GM18870 (cell line): Measurements from ENCODE around the gene FOXF1.

ENCODE experiments used
- ATAC-seq: cut with Tn5 transposase; IDR thresholded peaks from one replicate; pipeline ENCODE4 v1.9.1; 2021; ENCODE audit warnings: moderate library complexity; ENCODE audit not compliant: unreplicated experiment

The FOXF1 gene

DNA sequence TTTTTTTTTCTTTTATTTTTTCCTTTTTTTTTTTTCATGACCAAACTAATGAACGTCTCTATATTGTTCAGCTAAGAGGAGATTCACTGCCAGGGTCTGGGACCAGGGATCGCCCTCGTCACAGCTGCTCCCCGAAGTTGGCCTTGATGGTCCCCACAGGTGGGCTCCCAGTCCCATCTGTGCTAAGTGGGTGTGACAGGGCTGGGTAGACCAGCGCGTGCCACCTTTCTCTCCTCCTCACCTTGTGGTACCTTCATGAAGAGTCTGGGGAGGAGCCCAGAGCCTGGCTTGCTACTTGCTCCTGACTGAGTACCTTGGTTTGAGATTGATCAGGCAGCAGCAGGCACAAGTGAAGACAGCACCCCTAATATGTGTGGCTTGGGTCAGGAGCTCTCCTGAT is 6.5 kb upstream of the FOXF1 start:
- ATAC-seq = no peak

DNA sequence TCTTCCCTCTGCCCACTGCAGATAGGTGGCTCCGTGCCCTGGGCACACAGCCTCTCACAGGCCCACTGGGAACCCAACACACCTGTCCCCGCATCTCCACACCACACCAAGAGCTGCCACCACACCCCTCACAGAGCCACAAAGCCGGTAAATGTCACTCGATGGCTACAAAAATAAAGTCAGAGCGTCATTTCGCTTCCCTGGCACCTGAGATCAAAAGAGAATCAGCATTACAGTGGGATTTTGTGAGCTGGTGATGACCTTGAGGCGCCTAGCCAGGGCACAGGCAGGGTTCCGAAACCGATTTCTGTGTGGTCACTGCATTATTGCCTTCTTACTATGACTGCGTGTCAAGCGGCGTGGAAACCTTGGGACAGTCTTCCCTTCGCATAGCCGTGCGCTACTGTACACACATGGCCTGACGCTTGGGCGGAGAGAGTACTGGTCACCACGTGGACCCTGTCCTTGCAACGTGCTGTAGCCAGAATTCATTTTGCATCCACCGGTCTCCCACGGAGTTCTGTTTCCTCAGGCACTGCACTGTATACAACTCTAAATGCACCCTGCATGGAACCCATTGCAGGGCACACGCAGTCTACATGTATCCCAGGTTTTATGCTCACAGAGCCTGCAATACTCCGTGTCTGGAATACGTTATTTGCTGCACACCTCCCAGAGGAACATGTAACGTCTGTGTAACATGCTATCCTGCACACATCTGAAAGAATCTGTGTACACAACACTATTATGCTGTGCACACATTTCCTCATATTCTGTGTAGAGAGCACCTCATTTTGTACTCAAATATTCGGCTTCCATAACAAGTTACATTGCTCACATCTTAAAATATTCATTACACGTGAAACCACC is 5.8 kb upstream of the FOXF1 start:
- ATAC-seq = no peak

DNA sequence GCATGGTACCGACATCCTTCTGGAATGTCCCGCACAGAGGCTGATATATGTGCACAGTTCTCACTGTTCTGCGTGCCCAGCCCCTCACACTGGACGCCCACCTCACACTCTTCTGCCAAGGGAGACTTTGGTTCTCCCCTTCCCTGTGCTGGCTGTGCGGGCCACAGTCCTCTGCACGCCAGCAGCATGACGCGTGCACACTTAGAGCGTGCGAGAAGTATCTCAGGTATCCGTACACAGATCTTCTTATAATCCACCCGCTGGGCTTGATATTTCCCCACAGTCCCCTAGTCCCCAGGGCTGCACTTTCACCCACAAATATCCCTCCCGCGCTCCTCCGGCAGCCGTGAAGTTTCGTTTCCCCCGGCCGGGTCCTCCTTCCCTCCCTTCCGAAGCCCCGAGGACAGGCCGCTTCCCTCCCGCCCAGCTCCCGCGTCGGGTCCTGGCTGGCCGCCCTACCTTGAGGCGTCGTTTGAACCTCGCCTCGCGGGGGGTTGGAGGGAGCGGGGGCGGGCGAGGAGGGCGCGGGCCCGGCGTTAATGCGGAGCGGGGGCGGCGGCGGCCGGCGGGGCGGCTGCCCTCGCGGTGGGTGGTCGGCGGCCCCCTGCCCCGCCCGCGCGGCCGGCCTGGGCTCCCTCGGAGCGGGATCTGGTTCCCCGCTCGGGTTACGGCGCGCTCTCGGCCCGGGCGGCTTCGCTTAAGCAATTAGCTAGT is 5.0 kb upstream of the FOXF1 start:
- ATAC-seq = no peak

DNA sequence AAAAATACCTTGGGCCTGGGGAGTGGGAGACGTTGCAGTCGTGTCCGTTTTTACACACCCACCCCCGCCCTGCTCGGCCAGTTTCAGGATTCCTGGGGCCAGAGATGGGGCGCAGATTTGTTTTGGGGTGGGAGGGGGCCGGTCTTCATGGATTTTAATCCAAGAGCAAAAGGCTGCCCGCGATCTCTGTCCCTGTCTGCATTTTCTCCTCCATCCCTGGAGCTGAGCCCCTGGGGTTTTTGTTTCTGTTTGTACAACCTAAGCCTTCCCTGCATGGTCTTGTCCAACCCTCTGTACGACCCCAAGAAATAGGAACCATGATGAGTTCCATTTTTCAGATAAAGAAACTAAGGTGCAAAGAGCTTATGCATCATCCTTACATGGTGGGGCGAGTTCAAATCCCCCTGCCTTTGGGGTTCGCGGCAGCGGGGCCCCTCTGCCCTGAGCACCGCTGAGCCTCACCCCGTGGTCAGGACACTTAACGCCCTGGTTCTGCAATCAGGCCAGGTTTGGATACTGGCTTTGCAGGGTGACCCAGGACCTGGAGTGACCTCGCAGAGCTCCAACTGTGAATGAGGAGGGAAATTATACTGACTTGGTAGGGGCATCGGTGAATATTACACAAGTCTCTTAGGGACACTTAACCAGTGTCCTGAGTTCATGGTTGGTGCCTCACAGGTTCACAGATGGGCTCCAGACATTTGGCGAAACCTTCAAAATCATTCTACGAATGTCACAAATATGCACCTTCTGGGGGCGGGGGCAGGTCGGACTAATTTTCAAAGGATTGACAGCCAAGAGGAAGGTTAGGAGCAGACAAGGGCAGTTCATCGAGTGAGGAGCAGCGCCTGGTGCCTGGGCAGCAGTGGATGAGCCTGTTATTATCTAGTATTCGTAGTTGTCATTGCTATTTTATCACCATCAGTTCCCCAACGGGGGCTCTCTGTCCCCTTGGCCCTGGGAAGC is 4.1 kb upstream of the FOXF1 start:
- no peak for ATAC-seq

DNA sequence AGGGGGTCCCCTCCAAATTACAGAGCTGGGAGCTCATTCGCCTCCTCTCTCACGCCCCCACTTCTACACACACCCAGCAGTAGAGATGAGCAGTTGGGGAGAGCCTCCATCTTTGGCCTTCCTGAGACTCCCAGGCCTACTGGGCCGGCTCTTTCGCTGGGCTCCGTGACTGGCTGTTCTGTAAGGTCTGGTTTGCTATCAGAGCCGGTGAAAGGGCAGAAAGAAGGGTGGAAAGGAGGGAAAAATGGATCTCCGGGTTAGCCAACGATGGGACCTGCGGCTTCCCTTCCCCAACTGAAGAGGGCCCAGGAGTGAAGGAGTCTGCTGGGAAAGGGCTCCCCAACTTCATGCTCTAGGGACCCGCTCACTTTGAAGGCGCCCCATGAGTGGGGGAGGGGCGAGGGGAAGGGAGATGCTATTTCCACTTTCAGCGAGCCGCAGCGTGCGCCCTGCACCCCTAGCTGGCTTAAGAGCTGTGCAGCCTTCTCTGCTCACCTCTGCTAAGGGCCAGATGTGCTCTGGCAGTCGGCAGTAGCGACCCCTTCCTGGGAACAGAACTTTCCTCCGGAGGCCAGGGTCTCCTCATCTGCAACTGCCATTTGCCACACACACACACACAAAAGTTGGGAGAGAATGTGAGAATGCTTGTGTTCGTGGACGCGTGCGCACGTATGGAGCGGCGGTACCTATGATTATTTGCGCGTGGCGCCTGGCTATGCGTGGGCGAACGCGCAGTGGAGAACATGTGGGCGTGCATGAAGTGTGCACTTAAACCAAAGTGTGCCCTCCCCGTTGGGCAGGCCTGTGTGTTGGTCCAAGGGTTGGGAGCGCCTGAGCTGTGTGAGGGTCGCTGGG is 2.9 kb upstream of the FOXF1 start:
- no peak for ATAC-seq

DNA sequence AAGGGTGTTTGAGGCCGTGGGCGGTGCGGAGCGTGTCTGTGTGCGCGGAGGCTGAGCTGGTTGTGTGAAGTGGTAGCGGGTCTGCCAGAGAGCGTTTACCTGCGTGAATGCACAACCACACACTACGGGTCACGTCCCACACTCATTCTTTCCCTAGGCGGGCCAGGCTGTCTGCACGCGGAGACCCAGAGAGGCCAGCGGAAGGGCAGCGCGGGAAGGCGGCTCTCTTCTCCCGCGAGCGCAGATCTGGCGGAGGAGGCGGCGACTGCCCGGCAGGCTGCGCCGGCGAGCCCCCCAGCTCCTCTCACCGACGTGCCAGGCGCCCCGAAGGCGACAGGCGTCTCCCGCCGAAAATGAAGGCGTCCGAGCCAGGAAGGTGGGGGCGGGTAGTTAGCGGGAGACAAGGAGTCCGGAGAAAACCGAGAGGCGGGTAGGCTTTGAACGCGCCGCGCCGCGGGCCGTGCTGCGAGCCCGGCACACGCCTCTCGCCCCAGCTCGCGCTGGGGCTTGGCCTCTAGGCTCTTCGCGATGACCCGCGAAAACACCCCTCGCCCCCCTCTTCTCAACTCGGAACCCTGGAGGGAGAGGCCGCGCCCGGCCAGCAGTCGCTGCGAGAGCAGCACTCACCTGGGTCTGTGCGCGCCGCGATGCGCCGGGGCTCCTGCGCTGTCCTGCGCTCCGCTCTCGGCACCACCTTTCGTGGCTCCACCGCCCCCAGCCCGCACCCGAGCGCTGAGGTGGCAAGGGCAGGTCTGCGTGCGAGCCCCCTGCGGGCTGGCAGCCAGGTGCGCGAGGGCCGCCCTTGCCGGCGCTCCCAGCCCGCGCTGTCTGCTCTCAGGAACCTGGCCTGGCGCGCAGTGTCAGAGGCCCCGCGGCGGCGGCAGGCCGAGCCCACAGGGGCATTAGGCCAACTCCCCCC is 2.0 kb upstream of the FOXF1 start:
- ATAC-seq = no peak

DNA sequence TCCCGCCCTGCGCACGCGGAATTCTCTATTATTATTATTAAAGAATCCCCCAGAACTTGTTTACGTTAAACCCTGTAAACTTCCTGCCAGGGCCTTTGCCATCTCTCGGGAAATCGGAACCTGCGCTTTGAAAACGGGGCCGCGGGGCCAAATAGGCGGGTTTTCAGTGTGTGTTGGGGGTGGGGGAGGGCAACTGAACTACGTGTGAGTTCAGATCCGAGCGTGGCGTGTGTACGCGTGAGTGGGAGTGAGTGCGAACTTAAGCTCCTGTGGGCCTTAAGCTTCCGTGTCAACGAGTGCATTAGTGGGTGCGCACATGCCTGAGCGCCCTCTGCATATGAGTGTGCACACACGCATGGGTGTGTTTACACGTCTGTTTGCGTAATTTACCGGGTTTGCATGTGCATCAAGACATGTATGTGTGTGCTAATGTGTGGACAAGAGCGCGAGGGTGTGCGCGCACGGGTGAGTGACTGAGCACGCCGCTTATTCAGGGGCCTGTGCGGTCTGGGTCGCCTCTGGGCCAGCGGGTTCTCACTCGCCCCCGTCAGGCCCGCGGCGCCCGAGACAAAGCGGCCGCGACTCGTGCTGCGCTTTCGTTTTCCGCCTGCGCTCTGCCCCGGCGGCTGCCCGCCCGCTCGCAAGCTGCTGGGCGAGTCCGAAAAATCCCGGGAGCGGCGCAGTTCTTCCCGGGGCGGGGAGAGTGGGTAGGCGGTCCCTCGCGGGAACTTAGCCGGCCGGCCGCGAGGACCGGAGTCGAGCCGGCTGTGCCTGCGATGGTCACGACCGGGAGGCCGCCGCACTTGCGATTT is 1.2 kb upstream of the FOXF1 start:
- no peak for ATAC-seq

DNA sequence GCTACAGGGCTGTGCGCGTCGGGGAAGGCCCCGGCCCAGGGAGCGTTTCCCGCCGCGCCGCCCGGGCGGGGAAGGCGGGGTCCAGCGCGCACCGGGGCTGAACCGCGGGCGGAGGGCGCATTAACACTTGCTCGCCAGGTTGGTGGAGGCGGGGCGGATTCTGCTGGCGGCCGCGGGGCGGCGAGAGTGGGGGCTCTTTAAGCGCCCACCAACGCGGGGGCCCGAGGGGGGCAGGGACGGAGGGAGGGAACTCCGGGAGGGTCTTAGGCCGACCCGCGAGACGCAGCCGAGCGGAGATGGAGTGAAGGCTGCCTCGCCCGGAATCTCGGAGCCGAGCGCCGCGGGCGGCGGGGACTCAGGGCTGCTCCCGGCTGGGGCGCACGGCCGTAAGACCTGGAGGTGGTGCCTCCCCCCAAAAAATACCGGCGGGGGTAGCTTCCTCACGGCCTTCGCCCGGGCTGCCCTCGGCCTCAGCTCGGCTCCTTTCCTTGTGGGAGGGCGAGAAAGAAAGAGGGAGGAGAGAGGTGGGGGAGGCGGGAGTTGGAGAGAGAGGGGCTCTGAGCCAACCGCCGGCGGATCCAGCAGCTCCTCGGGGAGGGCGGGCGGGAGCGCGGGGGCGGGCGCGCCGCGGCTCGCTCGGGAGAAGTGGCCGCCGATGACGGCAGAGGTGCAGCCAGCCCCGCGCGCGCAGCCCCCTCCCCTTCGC is 415 bp upstream of the FOXF1 start:
- ATAC-seq = no peak

DNA sequence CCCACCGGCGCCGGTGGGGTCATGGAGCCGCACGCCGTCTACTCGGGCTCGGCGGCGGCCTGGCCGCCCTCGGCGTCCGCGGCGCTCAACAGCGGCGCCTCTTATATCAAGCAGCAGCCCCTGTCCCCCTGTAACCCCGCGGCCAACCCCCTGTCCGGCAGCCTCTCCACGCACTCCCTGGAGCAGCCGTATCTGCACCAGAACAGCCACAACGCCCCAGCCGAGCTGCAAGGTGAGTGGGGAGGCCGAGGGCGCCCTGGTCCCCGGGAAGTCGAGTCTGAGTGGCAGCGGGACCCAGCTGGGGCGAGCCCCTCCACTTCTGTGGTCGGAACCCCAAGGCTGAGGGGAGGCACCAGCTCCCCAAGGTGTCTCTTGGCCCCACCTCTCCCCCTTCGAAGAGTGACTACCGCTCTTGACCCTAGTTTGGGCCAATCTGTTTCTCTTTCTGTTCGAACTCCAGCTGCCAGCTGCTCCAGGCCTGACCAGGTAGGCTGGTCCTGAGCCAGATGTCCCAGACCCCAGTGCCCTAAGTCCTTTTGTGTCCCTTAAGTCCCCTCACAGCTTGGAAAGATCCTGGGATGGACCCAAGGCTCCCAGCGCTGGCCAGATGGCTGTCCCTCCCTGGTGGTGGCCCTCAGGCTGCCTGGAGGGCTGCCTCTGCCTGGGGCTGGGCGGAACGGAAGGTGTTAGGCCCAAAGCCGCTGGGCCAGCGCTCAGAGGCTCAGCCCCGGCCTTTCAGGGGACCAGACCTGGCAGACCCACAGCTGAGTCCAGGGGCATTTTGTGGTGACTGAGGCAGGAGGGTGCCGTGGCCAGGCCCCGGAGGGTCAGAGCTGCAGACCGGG is 1.2 kb downstream of the FOXF1 start:
- ATAC-seq = no peak

DNA sequence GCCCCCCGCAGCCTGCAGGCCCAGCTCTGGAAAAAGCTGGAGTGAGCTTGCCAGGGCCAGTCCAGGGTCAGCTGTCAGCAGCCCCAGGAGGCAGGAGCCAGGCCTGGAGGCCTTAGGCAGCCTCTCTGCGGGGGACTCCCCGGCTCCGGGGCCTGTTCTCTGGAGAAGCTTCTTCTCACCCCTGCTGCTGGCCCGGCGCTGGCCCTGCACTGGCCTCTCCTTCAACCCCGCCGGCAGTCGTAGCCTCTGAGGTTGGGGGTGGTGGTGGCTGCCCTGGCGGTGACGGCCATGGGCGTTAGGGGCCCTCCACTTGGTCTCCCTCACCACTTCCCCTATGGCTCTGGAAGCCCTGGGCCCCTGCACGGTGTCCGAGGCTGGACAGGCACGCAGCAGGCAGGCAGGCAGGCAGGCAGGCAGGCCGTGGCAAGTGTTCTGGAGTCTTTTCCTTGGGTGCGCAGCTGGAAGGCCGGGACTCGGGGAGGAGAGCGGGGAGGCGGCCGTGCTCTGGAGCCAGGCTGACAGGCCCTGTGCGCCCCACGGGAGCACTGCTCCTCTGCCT is 2.1 kb downstream of the FOXF1 start:
- ATAC-seq = no peak

DNA sequence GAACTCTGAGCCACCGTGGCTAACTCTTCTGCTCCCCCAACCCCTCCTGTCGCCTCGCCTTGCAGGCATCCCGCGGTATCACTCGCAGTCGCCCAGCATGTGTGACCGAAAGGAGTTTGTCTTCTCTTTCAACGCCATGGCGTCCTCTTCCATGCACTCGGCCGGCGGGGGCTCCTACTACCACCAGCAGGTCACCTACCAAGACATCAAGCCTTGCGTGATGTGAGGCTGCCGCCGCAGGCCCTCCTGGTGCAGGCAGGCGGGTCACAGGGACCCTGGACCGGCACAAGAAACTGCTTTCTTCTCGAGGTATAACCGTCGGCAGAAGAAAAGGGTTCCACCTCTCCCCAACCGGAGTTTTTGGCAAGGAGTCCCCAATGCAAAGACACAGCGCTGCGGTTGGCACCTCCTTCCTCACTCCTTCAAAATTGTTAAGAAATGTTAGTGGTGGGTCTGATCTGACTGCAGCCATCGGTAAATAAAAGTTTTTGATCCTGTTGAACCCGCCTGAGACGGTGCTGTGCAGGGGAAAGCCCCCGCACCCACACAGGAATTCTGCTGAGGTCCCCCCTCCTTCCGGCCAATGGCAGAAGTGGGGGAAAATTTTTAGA is 2.6 kb downstream of the FOXF1 start:
- no peak for ATAC-seq

DNA sequence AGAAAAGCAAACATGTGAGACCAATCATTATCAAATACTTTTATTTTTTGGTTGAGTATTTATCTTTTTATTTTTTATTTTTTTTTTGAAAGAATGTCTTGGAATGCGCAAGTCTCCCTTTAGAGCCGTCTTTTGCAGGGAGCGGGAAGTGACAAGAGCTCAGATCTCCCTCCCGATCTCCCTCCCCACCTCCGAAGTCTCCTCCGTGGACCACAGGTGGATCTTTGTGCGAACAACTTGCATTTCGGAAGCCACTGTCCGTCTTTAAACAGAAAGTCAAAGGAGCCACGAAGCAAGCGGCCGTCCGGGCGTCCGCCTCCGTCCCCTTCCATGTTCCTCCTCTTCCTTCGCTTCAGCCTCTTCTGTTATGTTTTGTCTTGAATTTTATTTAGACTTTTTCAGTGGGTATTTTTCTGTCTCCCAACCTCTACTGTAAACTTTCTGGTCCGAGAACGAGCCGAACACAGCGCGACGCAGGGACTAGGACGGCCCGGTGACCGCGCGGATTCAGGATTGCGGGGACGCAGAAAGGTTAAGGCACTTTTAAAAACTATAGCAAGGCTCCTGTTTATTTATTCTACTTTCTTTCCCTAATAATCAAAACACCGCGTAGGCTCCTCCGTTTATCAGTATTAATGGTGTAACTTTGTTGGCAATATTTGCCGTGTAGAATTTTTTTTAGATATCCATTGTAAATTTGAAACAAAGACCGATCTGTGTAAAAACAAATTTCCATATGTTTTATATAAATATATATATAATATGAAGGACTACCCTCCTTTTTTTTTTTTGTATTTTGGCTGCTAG is 3.3 kb downstream of the FOXF1 start:
- ATAC-seq = no peak

DNA sequence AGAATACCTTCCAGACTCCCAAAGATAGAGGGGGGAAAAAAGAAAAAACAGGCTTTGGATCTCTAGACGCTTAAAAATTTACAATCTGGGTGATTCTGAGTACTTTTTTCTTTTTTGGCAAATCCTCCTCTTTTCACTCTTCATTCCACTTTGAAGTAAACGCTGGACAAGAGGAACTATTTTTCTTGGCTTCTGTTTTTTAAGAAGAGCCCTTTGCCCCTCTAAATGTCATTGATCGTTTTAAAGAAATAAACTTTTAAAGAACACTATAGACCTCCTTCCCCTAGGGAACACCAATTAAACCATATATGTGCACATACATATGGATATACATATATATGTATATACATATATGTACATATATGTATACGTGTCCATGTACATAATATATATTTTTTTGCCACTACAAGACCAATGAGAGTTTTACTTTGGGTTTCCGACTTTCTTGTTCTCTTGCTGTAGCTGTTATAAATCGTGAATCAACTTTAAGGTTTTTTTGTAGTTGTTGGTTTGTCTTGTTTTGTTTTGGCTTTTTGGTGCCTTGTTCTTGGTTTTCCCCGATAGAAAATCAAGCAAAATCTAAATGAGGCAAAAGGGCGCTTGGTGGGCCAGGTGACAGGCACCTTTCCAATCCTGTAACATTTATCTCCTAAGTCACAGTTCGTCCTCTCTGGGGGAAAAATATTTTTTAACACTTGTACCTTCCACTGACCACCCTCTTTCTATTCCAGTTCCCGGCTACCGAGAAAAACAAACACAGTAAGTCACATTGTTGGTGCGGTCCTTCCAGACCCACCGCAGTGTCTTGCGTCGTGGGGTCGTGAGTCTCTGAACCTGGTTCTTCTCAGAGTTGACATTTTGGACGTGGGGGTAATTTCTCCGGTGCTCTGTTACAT is 4.4 kb downstream of the FOXF1 start:
- ATAC-seq = no peak

DNA sequence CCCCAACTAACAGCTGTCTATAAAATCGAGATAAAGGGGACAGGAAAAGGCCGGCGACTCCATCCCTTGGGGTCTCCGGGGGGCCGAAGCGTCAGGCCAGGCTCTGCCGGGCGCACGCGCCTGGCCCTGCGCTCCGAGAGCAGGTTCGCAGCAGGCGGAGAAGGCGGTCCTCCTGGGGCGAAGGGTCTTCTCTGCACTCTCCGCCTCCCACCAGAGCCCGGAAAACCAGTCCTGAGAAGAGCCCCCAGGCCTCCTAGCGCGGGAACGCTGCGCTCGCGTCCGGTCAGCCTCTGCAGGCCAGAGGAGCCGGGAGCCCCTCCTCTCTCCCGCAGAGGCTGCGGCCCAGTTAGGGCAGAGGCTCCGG is 5.1 kb downstream of the FOXF1 start:
- ATAC-seq = no peak
